Stimulated activated CD8-positive, alpha-beta memory T cell treated with anti-CD3 and anti-CD28 coated beads, Interleukin-4, amount 100 ng/mL, for 48 hours (primary cell): ENCODE measurements around the gene SPOCK1.

Source experiments
- DNase-seq: peaks from one replicate; pipeline ENCODE4 v3.0.0-alpha.2; 2020

SPOCK1 gene

DNA sequence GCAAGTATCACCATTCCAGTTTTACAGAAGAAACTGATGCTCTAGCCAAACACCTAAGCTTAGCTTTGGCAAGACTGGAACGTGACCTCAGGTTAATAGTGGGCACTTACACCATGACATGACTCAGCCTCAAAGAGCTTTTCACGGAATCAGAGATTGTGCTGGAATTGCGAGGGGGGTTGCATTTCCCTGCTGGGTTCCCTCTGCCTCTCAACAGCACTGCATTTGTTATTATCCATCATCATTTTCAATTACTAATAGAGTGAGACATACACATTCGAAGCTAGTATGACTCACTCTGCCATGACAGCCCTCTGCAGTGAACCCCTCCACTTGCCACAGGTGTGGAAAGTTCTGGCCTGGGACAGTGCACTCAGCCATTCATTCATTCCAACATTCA lies 8.0 kb downstream of the SPOCK1 start:
- DNase-seq, result no peak

GRCh38 chr5:137490591-137490990 lies 8.5 kb downstream of the SPOCK1 start:
- no peak for DNase-seq

DNA sequence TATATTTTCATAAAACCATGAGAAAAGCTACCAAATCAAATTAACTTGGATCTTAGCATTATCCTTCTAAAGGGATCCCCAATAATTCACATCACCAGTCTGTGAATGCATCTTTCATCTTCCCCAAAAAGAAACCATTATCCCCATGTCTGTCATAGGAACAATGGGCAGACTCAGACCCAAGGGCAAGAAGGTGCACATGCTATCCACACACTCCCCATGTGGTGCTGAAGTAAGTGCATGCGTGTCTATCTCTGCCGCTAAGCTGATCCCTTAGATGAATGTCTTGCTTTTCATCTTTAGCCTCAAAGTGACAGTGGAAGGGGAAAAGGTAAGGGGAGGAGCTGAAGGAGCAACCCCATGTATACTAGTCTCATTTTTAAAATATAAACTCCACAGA lies 10.2 kb downstream of the SPOCK1 start:
- no peak for DNase-seq

GRCh38 chr5:137488516-137488915 lies 10.6 kb downstream of the SPOCK1 start:
- DNase-seq, result no peak

GRCh38 chr5:137487600-137487999 lies 11.5 kb downstream of the SPOCK1 start:
- DNase-seq, result no peak

- DNase-seq, result no peak
Measured at GRCh38 chr5:137486707-137487106, 12.4 kb downstream of the SPOCK1 start.

DNA sequence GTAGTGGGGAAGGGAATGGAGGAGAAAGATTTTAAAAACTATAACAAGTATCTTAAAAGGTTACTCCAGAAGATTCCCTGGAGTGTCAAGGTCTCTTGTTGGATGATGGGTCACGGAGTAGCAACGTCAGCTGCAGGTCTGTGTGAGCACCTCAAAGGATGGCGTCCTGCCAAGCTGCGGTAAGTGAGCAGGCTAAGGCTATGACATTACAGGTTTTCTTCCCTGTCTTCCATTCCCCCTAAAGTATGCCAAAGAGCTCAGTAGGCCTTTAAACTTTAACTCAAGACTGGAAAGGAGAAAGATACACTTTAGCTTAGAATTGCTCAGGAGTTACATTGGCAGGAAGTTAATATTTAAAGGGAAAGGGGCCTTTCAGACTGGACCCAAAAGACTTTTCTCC lies 17.5 kb downstream of the SPOCK1 start:
- DNase-seq, result no peak

DNA sequence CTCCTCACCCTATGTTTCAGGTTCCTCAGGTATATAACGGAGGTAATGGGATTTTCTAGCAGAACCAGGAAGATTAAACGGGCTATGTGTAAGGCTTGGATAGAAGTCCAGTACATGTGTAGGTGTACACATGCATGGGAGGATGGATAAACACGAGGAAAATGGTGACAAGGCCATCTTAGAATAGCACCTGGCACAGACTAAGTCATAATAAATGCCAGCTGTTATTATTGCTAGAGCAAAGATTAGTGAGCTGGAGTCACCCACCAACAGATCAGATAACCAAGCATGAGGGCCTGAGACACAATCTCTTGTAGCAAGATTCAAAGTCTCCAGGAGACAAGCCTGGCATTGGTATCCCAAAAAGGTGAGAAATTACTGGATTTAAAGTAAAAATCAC lies 21.1 kb downstream of the SPOCK1 start:
- no peak for DNase-seq

DNA sequence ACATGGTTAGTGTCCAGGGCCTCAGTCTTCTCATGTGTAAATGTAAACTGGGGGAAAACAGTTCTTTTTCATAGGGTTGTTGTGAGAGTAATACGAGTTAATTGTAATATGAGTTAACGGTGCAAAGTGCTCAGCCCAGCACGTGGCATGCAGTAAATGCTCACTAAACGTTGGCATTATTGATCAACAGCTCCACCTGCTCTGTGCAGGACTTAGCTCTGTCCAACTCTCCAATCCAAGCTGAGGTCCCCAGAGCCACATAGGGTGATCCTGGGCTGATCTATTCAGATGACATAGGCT lies 28.3 kb downstream of the SPOCK1 start:
- no peak for DNase-seq

- DNase-seq, result no peak
Measured at GRCh38 chr5:137470111-137470920, 28.8 kb downstream of the SPOCK1 start.

GRCh38 chr5:137466889-137467288 lies 32.2 kb downstream of the SPOCK1 start:
- DNase-seq, result no peak

- no peak for DNase-seq
Measured at GRCh38 chr5:137465930-137466329, 33.2 kb downstream of the SPOCK1 start.

- DNase-seq, result no peak
Measured at GRCh38 chr5:137462816-137463520, 36.2 kb downstream of the SPOCK1 start.

GRCh38 chr5:137462265-137462590 lies 36.9 kb downstream of the SPOCK1 start:
- DNase-seq, result no peak

- no peak for DNase-seq
Measured at GRCh38 chr5:137461391-137462264, 37.5 kb downstream of the SPOCK1 start.

DNA sequence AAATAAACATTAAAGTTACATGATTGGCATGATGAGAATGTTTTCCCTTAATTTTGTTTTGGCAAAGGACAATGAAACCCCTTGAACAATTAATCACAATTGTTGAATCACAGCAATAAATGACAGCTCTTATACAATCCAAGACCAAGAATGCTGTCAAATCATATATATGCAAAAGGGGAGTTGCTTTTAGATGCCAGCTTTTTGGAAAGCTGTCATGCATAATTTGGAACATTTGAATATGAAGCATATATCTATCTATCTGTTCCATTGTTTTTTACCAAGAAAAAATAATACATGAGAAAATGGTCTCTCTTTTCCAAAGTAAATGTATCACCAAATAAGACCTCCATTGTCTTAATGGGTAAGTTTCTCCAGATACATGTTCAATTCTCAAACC lies 44.5 kb downstream of the SPOCK1 start:
- DNase-seq, result no peak

- no peak for DNase-seq
Measured at GRCh38 chr5:137453483-137454080, 45.5 kb downstream of the SPOCK1 start.

- no peak for DNase-seq
Measured at GRCh38 chr5:137450759-137451158, 48.4 kb downstream of the SPOCK1 start.

DNA sequence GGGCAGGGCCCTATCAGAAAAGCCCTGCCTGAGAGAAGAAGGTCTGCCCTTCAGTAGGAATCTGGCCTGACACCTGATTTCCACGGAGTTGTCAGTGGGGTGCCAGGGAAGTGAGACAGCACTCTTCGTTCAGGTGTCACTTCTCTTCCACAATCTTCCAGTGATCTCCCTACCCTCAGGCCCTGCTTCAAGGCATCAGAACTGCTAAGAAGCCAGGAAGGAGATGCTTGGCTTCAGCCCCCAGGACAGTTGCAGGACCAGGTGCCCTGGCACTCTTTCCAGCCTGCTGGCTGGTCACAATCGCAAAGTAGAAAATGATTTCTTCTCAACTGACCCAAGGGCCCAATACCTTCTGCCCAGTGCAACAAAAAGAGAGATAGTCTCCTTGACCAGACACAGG lies 50.3 kb downstream of the SPOCK1 start:
- DNase-seq, result no peak

DNA sequence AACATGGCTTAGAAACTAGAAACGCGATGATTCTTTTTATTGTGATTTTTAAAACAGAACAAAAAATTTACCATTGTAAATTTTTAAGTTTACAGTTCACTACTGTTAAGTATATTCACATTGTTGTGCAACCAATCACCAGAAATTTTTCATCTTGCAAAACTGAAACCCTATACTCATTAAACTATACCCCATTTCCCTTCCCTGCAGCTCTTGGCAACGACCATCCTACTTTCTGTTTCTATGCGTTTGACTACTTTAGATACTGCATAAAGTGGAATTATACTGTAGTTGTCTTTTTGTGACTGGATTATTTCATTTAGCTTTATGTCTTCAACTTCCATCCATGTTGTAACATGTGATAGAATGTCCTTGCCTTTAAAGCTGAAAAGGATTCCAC lies 52.5 kb downstream of the SPOCK1 start:
- DNase-seq, result no peak

- DNase-seq, result no peak
Measured at GRCh38 chr5:137446151-137446550, 53.0 kb downstream of the SPOCK1 start.

DNA sequence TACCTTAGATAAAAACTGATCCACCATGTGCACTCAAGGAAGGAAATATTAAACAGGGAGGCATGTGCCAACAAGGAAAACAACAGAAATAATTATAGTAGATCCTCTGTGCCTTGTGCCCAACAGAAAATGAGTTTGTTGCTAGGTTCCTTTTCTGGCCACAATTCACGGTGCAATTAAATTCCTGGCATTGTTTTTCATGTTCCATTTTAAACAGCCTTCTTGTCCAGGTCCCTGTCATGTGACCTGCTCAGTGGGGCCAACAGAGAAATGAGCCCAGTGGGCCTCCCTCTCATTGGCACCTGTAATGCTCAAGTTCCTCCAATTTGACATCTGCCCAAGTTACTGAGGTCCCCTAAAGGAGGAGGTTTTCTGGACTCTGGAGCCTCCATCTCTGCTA lies 56.5 kb downstream of the SPOCK1 start:
- no peak for DNase-seq

GRCh38 chr5:137441476-137441875 lies 57.6 kb downstream of the SPOCK1 start:
- DNase-seq, result no peak

DNA sequence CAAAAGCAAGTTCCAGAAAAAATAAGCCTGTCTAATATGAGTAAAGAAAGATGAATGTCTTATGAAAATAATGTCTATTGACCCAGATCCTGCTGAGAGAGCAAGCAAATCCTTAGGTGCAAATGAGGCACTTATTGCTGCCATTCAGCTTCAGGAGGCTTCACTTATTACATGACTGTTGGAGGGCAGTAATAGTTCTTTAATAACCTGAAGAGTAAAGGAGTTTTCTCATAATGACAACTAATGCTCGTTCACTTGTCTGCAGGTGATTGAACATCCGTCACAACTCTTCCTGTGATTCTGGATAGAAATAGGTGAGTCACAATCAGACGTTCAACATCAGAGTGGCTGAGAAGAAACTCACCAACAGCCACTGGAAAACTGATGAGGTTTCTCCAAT lies 58.3 kb downstream of the SPOCK1 start:
- no peak for DNase-seq
